ENCODE data around the gene R3HCC1L.
"Not testable (repeated sequence)": the region's sequence is repeated elsewhere in the genome, so short reads cannot be mapped to it uniquely, and the experiment has no call there.

Gene R3HCC1L

GRCh38 chr10:98226508-98227144 is 92.2 kb downstream of the R3HCC1L start:
- DNase-seq: no peak

- DNase-seq: not testable (repeated sequence)
Measured at GRCh38 chr10:98227713-98228112, 93.3 kb downstream of the R3HCC1L start.

- DNase-seq: not testable (repeated sequence)
Measured at GRCh38 chr10:98228266-98228665, 93.8 kb downstream of the R3HCC1L start.

GRCh38 chr10:98231417-98231816 is 97.0 kb downstream of the R3HCC1L start:
- no peak for DNase-seq

- no peak for DNase-seq
Measured at GRCh38 chr10:98235846-98236245, 101.4 kb downstream of the R3HCC1L start.

- DNase-seq: no peak
Measured at GRCh38 chr10:98236862-98237261, 102.4 kb downstream of the R3HCC1L start.

GRCh38 chr10:98238391-98238790 is 103.9 kb downstream of the R3HCC1L start:
- no peak for DNase-seq

GRCh38 chr10:98240524-98240923 is 106.1 kb downstream of the R3HCC1L start:
- no peak for DNase-seq

GRCh38 chr10:98242823-98243222 is 108.4 kb downstream of the R3HCC1L start:
- DNase-seq: no peak

GRCh38 chr10:98244141-98244540 is 109.7 kb downstream of the R3HCC1L start:
- DNase-seq: no peak

- no peak for DNase-seq
Measured at GRCh38 chr10:98244586-98244985, 110.1 kb downstream of the R3HCC1L start.

- peak in 1 of 56 donors; percentile 26 for DNase-seq
Measured at GRCh38 chr10:98246911-98247805, 112.7 kb downstream of the R3HCC1L start.

- no peak for DNase-seq
Measured at GRCh38 chr10:98248018-98248417, 113.6 kb downstream of the R3HCC1L start.

- DNase-seq: no peak
Measured at GRCh38 chr10:98249134-98249533, 114.7 kb downstream of the R3HCC1L start.

GRCh38 chr10:98251399-98251798 is 116.9 kb downstream of the R3HCC1L start:
- no peak for DNase-seq

- DNase-seq: no peak
Measured at GRCh38 chr10:98252464-98252863, 118.0 kb downstream of the R3HCC1L start.

- peak in 1 of 56 donors; percentile 25 for DNase-seq
Measured at GRCh38 chr10:98253499-98253898, 119.0 kb downstream of the R3HCC1L start.

GRCh38 chr10:98254234-98254974 is 119.9 kb downstream of the R3HCC1L start:
- no peak for DNase-seq

- no peak for DNase-seq
Measured at GRCh38 chr10:98255146-98255877, 120.9 kb downstream of the R3HCC1L start.

- no peak for DNase-seq
Measured at GRCh38 chr10:98256692-98257091, 122.2 kb downstream of the R3HCC1L start.

- no peak for DNase-seq
Measured at GRCh38 chr10:98257198-98257597, 122.7 kb downstream of the R3HCC1L start.
